Choroid plexus epithelial cell (primary cell): ENCODE results near the gene EFCAB7.
A peak's percentile ranks its signal among the peaks of the same experiment; 100 is the strongest.

Experiments
- DNase-seq: peaks from one replicate; pipeline ENCODE4 v3.0.0-alpha.2; 2010; ENCODE audit warnings: low read depth
- H3K4me3 ChIP-seq: 2 replicates; pipeline ENCODE4 v1.5.1; 2011; ENCODE audit warnings: low read depth, mild to moderate bottlenecking, control low read depth, low read length, moderate library complexity
- TF ChIP-seq, protein P1 (sequence below): conservative IDR thresholded peaks from 2 replicates; pipeline ENCODE4 v1.5.1; 2011; ENCODE audit warnings: low read depth, mild to moderate bottlenecking, control low read depth, inconsistent platforms, low read length, moderate library complexity

The EFCAB7 gene, protein sequence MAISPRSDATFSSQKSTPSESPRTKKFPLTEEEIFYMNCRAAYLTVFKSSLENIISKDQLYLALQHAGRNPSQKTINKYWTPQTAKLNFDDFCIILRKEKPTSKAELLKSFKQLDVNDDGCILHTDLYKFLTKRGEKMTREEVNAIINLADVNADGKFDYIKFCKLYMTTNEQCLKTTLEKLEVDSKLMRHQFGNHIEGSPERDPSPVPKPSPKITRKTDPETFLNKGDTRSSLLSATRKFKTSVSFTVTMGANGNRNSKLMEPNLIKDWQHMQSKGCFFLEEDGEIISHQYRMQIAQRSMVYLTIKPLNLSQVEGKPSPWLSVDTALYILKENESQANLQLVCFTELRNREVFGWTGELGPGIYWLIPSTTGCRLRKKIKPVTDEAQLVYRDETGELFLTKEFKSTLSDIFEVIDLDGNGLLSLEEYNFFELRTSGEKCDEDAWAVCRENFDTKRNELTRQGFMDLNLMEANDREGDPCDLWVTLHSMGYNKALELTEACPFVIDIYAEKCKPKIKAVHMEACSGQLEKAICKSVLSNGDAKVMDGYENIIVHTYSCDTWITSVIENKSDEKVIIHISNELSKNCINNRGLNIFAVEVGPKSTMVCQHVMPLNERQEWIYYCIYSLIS

DNA sequence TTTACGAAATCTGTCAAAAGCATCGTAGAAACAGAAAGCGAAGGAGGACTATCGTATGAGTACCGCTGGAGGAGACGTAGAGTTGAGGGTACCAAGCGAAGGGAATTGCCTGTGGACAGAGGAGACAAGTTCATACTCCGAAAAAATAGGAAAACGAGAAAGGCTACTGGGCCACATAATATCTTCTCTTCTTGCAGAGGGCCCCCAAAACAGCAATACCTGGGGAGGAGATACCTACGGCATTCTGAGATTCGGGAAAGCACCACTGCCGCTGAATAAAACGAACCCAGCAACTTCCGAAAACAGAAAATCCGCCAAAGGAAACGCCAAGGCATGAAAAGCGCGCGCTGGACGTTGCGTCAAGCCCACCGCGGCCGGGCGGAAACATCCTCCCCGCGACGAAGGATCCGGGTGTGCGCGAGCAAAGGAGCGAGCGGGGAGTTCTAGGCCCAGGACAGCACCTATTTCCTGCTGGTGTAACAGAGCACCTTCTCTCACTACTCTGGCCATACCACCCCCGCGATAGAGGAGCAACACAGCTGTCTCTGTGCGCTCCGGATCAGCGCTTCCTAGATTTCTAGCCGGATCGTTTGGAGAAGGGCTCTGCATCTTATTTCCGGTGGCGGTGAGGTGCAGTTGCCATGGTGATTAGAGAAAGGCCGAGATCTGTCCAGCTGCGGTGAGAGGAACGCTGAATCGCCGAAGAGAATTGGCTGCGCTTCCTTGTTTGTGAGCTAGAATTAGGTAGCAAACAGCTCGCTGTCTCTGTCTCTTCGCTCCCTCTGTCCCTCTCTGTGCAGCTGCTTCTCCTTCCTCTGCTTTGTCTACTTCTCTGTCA, at the start of gene EFCAB7, which contains the start of gene ITGB3BP:
EFCAB7 (plus strand) TSS at position 635 of the 838 bp plus-strand sequence. CDS start 2,048 bp downstream, outside the sequence.
ITGB3BP (minus strand) TSS at position 335 of the 838 bp plus-strand sequence; CDS start at position 243, 92 bp downstream.
- TF ChIP-seq, protein P1, sequence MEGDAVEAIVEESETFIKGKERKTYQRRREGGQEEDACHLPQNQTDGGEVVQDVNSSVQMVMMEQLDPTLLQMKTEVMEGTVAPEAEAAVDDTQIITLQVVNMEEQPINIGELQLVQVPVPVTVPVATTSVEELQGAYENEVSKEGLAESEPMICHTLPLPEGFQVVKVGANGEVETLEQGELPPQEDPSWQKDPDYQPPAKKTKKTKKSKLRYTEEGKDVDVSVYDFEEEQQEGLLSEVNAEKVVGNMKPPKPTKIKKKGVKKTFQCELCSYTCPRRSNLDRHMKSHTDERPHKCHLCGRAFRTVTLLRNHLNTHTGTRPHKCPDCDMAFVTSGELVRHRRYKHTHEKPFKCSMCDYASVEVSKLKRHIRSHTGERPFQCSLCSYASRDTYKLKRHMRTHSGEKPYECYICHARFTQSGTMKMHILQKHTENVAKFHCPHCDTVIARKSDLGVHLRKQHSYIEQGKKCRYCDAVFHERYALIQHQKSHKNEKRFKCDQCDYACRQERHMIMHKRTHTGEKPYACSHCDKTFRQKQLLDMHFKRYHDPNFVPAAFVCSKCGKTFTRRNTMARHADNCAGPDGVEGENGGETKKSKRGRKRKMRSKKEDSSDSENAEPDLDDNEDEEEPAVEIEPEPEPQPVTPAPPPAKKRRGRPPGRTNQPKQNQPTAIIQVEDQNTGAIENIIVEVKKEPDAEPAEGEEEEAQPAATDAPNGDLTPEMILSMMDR, result no peak
- DNase-seq, result peak; percentile 97
- peak within 1 kb of the TSS; percentile 83 for H3K4me3 ChIP-seq

DNA sequence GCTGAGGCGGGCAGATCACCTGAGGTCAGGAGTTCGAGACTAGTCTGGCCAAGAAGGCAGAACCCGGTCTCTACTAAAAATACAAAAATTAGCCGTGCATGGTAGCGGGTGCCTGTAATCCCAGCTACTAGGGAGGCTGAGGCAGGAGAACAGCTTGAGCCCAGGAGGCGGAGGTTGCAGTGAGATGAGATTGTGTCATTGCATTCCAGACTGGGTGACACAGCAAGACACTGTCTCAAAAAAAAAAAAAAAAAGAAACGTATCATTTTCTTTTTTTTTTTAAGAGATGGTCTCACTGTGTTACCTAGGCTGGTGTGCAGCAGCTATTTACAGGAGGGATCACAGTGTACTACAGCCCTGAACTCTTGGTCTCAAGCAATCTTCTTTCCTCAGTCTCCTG, 47.6 kb upstream of the EFCAB7 start:
- peak; percentile 5 for DNase-seq
- TF ChIP-seq, protein P1, result no peak
- H3K4me3 ChIP-seq, result no peak overlapping the region

DNA sequence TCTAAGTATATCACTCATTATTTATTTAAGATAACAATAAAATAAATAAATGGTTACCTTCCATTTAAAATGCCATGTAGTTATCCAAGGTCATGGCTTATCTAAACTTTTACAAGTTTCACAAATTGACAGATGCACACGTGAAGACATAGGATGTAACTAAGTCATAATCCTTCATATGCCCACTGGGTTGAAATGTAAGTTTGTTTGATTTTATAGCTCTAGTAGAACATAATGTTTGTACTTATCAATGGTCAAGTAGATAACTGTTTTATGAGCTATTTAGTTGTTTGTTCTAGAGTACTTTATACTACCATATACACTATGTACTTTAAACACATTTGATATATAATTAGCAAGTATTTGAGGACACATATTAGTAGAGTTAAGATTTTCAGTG, 43.3 kb upstream of the EFCAB7 start:
- TF ChIP-seq, protein P1, result no peak
- DNase-seq, result no peak

DNA sequence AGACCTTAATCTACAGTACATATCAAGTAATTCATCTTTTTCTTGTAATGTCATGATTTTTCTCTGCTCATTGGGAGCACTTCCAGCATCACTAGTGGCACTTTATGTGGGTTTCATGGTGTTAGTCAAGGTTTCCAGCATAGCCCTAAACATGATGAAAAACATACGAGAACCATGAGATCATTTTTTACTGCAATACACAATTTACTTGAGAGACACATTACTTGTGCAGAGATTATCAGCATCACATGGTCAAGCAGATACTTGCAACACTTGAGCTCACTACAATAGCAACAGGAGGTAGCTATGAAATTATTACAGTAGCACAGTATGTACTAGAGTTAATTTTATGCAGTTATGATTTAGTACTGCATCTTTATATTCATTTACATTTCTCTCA, 36.7 kb upstream of the EFCAB7 start:
- TF ChIP-seq, protein P1, result no peak
- DNase-seq, result peak; percentile 69
- no peak overlapping the region for H3K4me3 ChIP-seq

More for the DNA sequence above, 43.3 kb upstream of the EFCAB7 start:
- no peak overlapping the region for H3K4me3 ChIP-seq

DNA sequence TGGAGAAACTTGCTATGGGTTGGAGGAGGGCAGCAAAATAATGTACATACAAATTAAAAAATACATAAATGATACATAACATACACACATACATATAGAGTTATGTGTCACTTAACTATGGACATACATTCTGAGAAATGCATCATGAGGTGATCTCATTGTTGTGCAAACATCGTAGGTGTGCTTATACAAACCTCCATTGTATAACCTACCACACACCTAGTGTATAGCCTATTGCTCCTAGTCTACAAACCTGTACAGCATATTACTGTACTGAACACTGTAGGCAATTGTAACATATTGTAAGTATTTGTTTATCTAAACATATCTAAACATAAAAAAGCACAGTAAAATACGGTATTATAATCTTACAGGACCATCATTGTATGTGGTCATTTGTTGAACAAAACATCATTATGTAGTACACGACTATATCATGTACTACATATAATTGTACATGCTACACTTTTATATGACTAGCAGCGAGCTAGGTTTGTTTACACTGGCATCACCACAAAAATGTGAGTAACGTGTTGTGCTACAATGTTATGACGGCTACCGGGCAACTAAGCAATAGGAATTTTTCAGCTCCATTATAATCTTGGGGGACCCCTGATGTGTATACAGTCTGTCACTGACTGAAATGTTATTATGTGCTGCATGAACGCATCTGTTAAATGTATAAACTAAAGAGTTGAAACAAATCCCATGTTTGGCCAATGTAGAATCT, 35.8 kb upstream of the EFCAB7 start:
- no peak overlapping the region for H3K4me3 ChIP-seq
- peak; percentile 85 for DNase-seq
- TF ChIP-seq, protein P1, result no peak

DNA sequence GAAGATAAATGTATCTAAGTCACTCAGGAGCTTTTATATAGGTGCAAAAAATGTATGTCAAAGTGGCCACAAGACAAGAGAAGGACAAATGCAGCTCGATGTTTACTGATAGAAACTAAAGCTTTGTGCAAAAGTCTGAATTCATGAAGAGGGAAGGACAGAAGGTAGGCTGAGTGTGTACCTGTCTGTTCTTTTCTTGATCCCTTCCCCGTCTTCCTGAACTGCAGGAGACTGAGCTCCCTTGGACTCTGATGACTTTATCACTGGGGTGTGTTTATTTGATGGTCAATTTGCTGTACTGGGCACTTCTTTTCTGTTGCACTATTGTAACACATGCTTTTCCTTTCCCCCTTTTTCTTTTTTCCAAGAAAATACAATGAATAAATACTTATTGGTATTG, 25.7 kb upstream of the EFCAB7 start:
- H3K4me3 ChIP-seq, result no peak overlapping the region
- no peak for DNase-seq
- TF ChIP-seq, protein P1, result no peak
